Endothelial cell of umbilical vein (primary cell): ENCODE results near the gene FOXL3. TPM values are rescaled to one million over a fixed set of nuclear protein-coding genes. Genes with fewer than 3 reads are reported as not detected.

Experiments used
- BruUV-seq: library from RNA; stranded (reverse); fragments of 400-500 nt; replicated peaks from 2 replicates; lab custom pipeline; 2021; lab: Mats Ljungman, UMichigan
- CTCF ChIA-PET: fragments of 300-600, 350-600 bp; sonication (Branson Sonifier 250); formaldehyde crosslinking; loops from one replicate; lab custom pipeline; 2021; ENCODE audit warnings: antibody characterized with exemption, inconsistent platforms; lab: Charles Lee
- POLR2A ChIA-PET: fragments of 300-600, 350-600 bp; sonication (Branson Sonifier 250); formaldehyde crosslinking; loops from one replicate; lab custom pipeline; 2021; ENCODE audit warnings: antibody characterized with exemption, inconsistent platforms; lab: Charles Lee
- DNase-seq: peaks from one replicate; pipeline ENCODE4 v3.0.0-alpha.2; 2011; ENCODE audit warnings: low read depth, low spot score
- FAIRE-seq: peaks from 2 replicates; lab custom pipeline; 2011; peaks lifted over from hg19 to GRCh38; lab: Jason Lieb, UNC
- H2AFZ ChIP-seq: 2 replicates; pipeline ENCODE4 v1.6.0; 2012; ENCODE audit warnings: low read depth, low read length, control low read depth, inconsistent platforms
- H3K27ac ChIP-seq: 2 replicates; pipeline ENCODE4 v1.5.1; 2011; ENCODE audit warnings: low read depth, mild to moderate bottlenecking, control low read depth, low read length, moderate library complexity; ENCODE audit not compliant: insufficient read depth
- H3K27me3 ChIP-seq, 2 experiments: 2 replicates each; pipeline versions ENCODE4 v1.6.0 to v1.6.1; 2011; ENCODE audit warnings: low read length in 2 of 2, mixed read lengths in 1 of 2; ENCODE audit not compliant: control insufficient read depth in 2 of 2, insufficient read depth in 2 of 2
- H3K36me3 ChIP-seq, 2 experiments: 2 replicates in 1 of 2; 3 replicates in 1 of 2; pipeline ENCODE4 v1.5.1; 2011; ENCODE audit warnings: low read length in 2 of 2, mild to moderate bottlenecking in 1 of 2, moderate library complexity in 1 of 2; ENCODE audit not compliant: control insufficient read depth in 2 of 2, insufficient read depth in 2 of 2; ENCODE audit errors: extremely low read depth in 1 of 2
- H3K4me1 ChIP-seq: 3 replicates; pipeline ENCODE4 v1.5.1; 2011; ENCODE audit warnings: mild to moderate bottlenecking, low read length; ENCODE audit not compliant: control insufficient read depth, insufficient read depth; ENCODE audit errors: extremely low read depth
- H3K4me2 ChIP-seq: 2 replicates; pipeline ENCODE4 v1.6.1; 2011; ENCODE audit warnings: low read length, control low read depth, mixed read lengths; ENCODE audit not compliant: insufficient read depth
- H3K4me3 ChIP-seq, 3 experiments: fragments of 200-600 bp in 1 of 3; sonication (generic), shearing (Covaris generic) in 1 of 3; replicated peaks in 1 of 3; 2 replicates each; pipeline ENCODE4 v1.5.1; 2011 to 2016; ENCODE audit warnings: control low read depth in 3 of 3, low read length in 3 of 3, mild to moderate bottlenecking in 2 of 3, inconsistent platforms in 1 of 3, low read depth in 1 of 3, moderate library complexity in 1 of 3; ENCODE audit not compliant: insufficient read depth in 1 of 3
- H3K79me2 ChIP-seq: 2 replicates; pipeline ENCODE4 v1.6.0; 2012; ENCODE audit warnings: low read length, inconsistent platforms; ENCODE audit not compliant: control insufficient read depth, insufficient read depth
- H3K9ac ChIP-seq: replicated peaks from 2 replicates; pipeline ENCODE3; 2011; ENCODE audit warnings: low read length, control low read depth; ENCODE audit not compliant: insufficient read depth; ENCODE audit errors: extremely low read depth
- H3K9me1 ChIP-seq: replicated peaks from 3 replicates; pipeline ENCODE4 v1.6.0; 2011; ENCODE audit warnings: mild to moderate bottlenecking, low read length; ENCODE audit not compliant: control insufficient read depth, insufficient read depth; ENCODE audit errors: extremely low read depth
- H3K9me3 ChIP-seq: replicated peaks from 2 replicates; pipeline ENCODE4 v1.5.1; 2012; ENCODE audit warnings: low read length, inconsistent platforms; ENCODE audit not compliant: control insufficient read depth, insufficient read depth
- H4K20me1 ChIP-seq: replicated peaks from 2 replicates; pipeline ENCODE3; 2011; ENCODE audit warnings: mild to moderate bottlenecking, low read length; ENCODE audit not compliant: control insufficient read depth, insufficient read depth; ENCODE audit errors: extremely low read depth
- JUN ChIP-seq: IDR thresholded peaks from 2 replicates; pipeline ENCODE4 v1.6.1; 2011; ENCODE audit warnings: borderline replicate concordance, low read depth; ENCODE audit not compliant: insufficient read length, insufficient read depth
- MYC ChIP-seq: IDR thresholded peaks from one replicate; pipeline ENCODE4 v1.6.1; 2011; ENCODE audit warnings: mild to moderate bottlenecking, low read depth, low read length
- POLR2AphosphoS5 ChIP-seq: IDR thresholded peaks from 2 replicates; pipeline ENCODE4 v1.6.1; 2012; ENCODE audit warnings: low read depth, mild to moderate bottlenecking, control low read depth, low read length, moderate library complexity; ENCODE audit not compliant: insufficient read depth
- dilution Hi-C: fragments of 300-500 bp; cut with MboI; formaldehyde crosslinking; loops from one replicate; pipeline ENCODE4 v1.15.0; 2019; ENCODE audit warnings: low sequenced_read_pairs; ENCODE audit not compliant: extremely low pct_ligation_motif_present
- intact Hi-C: fragments of 100-400 bp; cut with micrococcal nuclease; formaldehyde crosslinking; loops from one replicate; pipeline ENCODE4 v1.10.0; 2022
- polyA plus RNA-seq, 4 experiments: library from polyadenylated mRNA; depleted of rRNA in 3 of 4; stranded (reverse) in 3 of 4; unstranded in 1 of 4; fragments of >200 nt; gene quantifications; 2 replicates each; pipeline versions ENCODE4 v1.2.1 to v1.2.3, GENCODE V29; 2011 to 2012; ENCODE audit warnings: missing spikeins in 1 of 4
- total RNA-seq: library from RNA; stranded (reverse); gene quantifications from 2 replicates; pipeline ENCODE4 v1.2.3, GENCODE V29; 2021
- TF ChIP-seq, protein P1 (sequence below), 2 donors: IDR thresholded peaks; 1 replicate in 1 of 2; 2 replicates in 1 of 2; pipeline ENCODE4 v1.5.1; 2011; ENCODE audit warnings: low read length in 2 of 2, mild to moderate bottlenecking in 2 of 2, moderate library complexity in 2 of 2, control low read depth in 1 of 2, inconsistent platforms in 1 of 2, low read depth in 1 of 2; ENCODE audit not compliant: insufficient read depth in 1 of 2; ENCODE audit errors: extremely low read depth in 1 of 2

Gene FOXL3
- total and polyA plus RNA-seq, 2 donors (not counting 3 experiments of a cell fraction or from before 2014, with no cell fraction given), result not detected

DNA sequence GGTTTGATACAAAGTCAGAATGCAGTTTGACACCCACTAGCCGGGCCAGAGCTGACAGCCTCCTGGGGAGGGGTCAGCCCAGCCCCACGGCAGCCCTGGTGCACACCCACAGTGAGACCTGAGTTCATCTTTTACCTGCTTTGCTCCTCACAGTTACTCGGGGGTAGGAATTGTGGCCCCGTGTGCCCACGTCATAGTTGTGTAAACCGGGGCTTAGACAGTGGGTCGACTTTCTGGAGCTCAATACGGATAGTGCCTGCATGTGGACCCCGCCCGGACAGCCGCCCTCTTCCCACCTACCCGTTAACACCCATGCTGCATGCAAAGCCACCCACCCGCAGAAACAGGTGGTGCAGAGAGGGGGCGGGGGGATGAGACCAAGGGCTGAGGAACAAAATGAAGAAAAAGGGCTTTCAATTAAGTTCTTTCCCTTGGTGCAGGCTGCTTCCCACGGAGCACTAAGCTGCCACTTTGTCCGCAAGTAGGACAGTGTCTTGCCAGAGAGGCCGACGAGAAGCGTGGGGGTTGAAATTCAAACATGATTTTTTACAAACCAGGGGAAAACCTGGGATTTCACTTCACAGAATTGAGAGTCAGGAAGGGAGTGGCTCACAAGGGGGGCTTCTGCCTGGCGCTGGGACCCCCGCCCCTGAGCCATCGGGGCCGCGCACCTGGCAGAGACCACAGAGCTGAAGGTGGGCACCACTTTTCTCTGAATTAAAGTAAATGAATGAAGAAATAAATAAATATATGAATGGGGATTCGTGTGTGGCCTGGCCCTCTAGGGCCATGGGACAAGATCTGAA, 24.6 kb upstream of the FOXL3 start:
- Histone ChIP-seq H3K27me3 (no peaks in the 10 kb centered on the region), H3K4me1 (no peaks in the 10 kb centered on the region), H3K27ac (no peak overlapping the region), H2AFZ (no peak overlapping the region), H3K79me2 (no peaks in the 10 kb centered on the region), H4K20me1 (no peaks in the 10 kb centered on the region), H3K9me3 (no peaks in the 10 kb centered on the region), H3K4me2 (no peak overlapping the region), H3K36me3 (peaks cover 0 to 2% of the 10 kb centered on the region in 2 experiments), H3K9me1 (no peaks in the 10 kb centered on the region), H3K4me3 (no peak overlapping the region), H3K9ac (no peak overlapping the region)
- TF ChIP-seq JUN (no peak), POLR2AphosphoS5 (no peak), MYC (no peak)
- TF ChIP-seq, protein P1, sequence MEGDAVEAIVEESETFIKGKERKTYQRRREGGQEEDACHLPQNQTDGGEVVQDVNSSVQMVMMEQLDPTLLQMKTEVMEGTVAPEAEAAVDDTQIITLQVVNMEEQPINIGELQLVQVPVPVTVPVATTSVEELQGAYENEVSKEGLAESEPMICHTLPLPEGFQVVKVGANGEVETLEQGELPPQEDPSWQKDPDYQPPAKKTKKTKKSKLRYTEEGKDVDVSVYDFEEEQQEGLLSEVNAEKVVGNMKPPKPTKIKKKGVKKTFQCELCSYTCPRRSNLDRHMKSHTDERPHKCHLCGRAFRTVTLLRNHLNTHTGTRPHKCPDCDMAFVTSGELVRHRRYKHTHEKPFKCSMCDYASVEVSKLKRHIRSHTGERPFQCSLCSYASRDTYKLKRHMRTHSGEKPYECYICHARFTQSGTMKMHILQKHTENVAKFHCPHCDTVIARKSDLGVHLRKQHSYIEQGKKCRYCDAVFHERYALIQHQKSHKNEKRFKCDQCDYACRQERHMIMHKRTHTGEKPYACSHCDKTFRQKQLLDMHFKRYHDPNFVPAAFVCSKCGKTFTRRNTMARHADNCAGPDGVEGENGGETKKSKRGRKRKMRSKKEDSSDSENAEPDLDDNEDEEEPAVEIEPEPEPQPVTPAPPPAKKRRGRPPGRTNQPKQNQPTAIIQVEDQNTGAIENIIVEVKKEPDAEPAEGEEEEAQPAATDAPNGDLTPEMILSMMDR (IDR thresholded peaks at IDR 0.05; ENCODE audit: extremely low read depth in 1 of 2, insufficient read depth in 1 of 2, low read depth in 1 of 2, low read length in 2 of 2), result no peak
- no peak for DNase-seq
- no TSS peak for BruUV-seq
- dilution Hi-C loops (no loop called here), intact Hi-C loops (no loop called here)
- ChIA-PET CTCF (interaction anchor here (1.0 to 1.5 kb wide), 2 partner anchors 9 to 201 kb away, joined by 3 to 9 read pairs; no protein-coding TSS in a partner anchor), POLR2A (no interaction called here)
- FAIRE-seq, result no peak
